Cortex of kidney (tissue), 1 donor: ENCODE measurements around the gene SH3BP2.

Source experiments
- DNase-seq: peaks from one replicate; lab custom pipeline; 2025; lab: John Stamatoyannopoulos, UW

Gene SH3BP2

GRCh38 chr4:2878346-2878745 is 85.5 kb downstream of the SH3BP2 start:
- no peak for DNase-seq

DNA sequence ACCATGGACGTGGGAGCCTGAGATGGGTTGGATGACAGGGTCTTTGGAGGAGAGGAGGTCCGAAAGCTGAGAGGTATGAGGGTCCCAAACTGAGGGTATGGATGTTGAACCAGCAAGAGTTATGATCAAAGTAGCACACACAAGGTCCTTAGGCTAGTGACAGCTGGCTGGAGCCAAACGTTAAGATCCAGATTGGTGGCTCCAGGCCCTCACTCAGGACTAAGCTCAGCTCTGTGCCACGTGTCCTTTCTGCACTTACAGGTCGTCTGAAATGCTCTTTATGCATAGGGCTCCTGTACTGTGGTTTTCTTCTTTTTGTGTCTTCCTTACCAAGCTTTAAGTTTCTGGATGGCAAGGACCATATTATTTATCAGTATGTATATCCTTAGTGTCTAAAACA is 86.1 kb downstream of the SH3BP2 start:
- DNase-seq: no peak

DNA sequence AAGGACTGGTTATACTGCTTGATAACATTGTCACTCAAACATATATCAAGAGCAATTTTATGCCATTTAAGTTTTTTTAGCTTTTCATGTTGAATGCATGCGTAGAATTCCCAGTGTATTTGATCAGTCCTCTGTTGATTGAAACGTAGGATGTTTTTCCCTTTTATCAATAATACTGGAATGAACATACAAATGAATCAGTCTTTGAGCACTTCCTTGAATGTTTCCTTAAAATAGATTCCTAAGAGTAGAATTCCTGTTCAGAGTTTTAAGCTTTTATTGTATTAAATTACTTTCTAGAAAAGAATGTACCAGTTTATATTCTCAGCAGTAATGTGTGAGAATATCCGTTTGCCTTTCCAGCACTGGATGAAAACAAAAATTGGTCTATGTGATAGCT is 88.5 kb downstream of the SH3BP2 start:
- DNase-seq: no peak

DNA sequence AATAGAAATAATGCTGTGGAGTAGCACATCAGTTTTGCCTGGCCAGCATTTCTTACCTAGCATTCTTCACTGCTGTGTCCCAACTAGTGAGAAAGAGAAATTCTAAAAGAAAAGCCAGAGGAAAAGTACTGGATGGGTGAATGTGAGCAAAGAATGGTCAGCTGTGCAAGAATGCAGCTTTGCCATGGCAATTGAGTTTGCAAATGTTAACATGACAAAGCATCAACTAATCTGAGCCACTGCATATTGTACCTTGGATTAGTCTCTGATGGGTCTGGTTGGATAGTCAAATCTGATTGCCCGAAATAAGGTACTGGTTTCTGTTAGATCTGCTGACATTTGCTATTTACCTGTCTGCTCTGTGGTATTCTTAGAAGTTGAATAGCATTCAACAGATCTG is 89.5 kb downstream of the SH3BP2 start:
- no peak for DNase-seq

GRCh38 chr4:2886161-2886560 is 93.3 kb downstream of the SH3BP2 start:
- no peak for DNase-seq

GRCh38 chr4:2886622-2887021 is 93.7 kb downstream of the SH3BP2 start:
- no peak for DNase-seq

DNA sequence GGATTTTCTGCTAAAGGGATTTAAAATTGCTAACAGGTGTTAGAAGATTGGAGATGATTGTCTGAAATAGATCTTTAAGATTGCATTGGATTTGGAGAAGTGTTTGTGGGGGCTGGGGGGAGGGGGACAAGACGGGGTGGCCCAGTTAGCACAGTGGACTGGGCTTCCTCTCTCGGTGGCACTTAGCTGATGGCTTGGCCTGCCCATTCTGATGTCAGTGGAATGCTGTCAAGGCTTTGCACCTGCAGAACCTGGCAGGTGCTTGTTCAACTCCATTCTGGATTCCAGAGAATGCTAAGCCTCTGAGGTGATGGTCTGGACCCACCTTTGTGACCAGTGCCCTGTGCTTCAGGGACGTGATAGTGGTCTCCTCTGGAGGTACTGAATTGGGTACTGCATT is 94.5 kb downstream of the SH3BP2 start:
- DNase-seq: no peak

- no peak for DNase-seq
These were observed 96.0 kb downstream of the SH3BP2 start for GRCh38 chr4:2888886-2889285.
